Right lobe of liver (tissue), 6 donors: ENCODE data around the gene GGNBP2. TPM values are rescaled to one million over a fixed set of nuclear protein-coding genes. Genes with fewer than 3 reads are reported as not detected.

Experiments
- ATAC-seq, 4 donors: fragments of 200-7000 bp; cut with Tn5 transposase; one replicate each; pipeline ENCODE4 v1.9.1; 2020; ENCODE audit warnings: mild to moderate bottlenecking in 4 of 4, moderate library complexity in 4 of 4
- DNase-seq, 3 donors: peaks; one replicate each; pipeline ENCODE4 v3.0.0-alpha.2; 2020
- H3K27ac ChIP-seq, 3 donors: fragments of 200-600 bp; one replicate each; pipeline ENCODE4 v1.8.0; 2022
- H3K27me3 ChIP-seq, 2 donors: fragments of 200-600 bp; one replicate each; pipeline ENCODE4 v1.8.0; 2022
- H3K36me3 ChIP-seq, 4 donors: fragments of 200-600 bp; sonication (generic) in 1 of 4; one replicate each; pipeline versions ENCODE4 v1.5.1 to v1.8.0; 2017 to 2022; ENCODE audit warnings: control low read depth in 1 of 4
- H3K4me1 ChIP-seq, 4 donors: fragments of 200-600 bp; sonication (generic) in 1 of 4; one replicate each; pipeline versions ENCODE4 v1.5.1 to v1.8.0; 2017 to 2022; ENCODE audit warnings: control low read depth in 1 of 4
- H3K4me3 ChIP-seq, 3 donors: fragments of 200-600 bp; one replicate each; pipeline ENCODE4 v1.8.0; 2022
- H3K9me3 ChIP-seq, 4 donors: fragments of 200-600 bp; sonication (generic) in 1 of 4; one replicate each; pipeline versions ENCODE4 v1.5.1 to v1.8.0; 2017 to 2022; ENCODE audit warnings: control low read depth in 1 of 4
- CTCF ChIP-seq, 4 donors: fragments of 200-600 bp in 3 of 4; fragments of 450-650 bp in 1 of 4; IDR thresholded peaks; one replicate each; pipeline versions ENCODE4 v1.5.1 to v1.8.0; 2016 to 2022; ENCODE audit warnings: antibody characterized with exemption in 4 of 4, mild to moderate bottlenecking in 2 of 4
- POLR2A ChIP-seq: fragments of 450-650 bp; IDR thresholded peaks from one replicate; pipeline ENCODE4 v1.6.1; 2017; ENCODE audit warnings: antibody characterized with exemption, mild to moderate bottlenecking
- WGBS: methylation state at CpG from one replicate; pipeline ENCODE4 v1.1.6; 2018; ENCODE audit warnings: low coverage, low lambda C conversion rate; ENCODE audit not compliant: insufficient coverage; ENCODE audit errors: missing lambda C conversion rate; 5-methylcytosine and 5-hydroxymethylcytosine counted together
- intact Hi-C, 2 donors: fragments of 100-400 bp; cut with DNase I; formaldehyde crosslinking; loops; one replicate each; pipeline versions ENCODE4 v1.11.2 to v1.14.1; 2022
- total RNA-seq, 6 experiments: library from RNA; depleted of rRNA in 2 of 6; stranded (reverse); fragments of >200 nt in 2 of 6; fragmentation: NEBNext Ultra II Directional in 3 of 6; extraction: Animal tissue kit (Norgen Biotek cat#: 25700) in 3 of 6; gene quantifications; one replicate each; pipeline versions ENCODE4 v1.1.0 to v1.2.4, GENCODE V29; 2016 to 2023
- donor health status: DM: no; HTN: yes; CAD: no.
- donor health status: DM: no; HTN: no; CAD: no.
- donor health status: DM: no; HTN: no; CAD: no.
- donor health status: DM: no; HTN: yes; CAD: no.
- donor health status: DM: no; HTN: yes; CAD: no.

GGNBP2 gene
- total RNA-seq, 6 experiments from 2014 or later = 24.3 to 39.6 (median 35.3) TPM

- no peak for TF ChIP-seq CTCF (IDR thresholded peaks at IDR 0.05)
- TF ChIP-seq POLR2A = no peak
- H3K36me3 ChIP-seq = peaks cover 0 to 3% (median 2%) of the 10 kb centered on the region in 4 donors
- peaks cover 0 to 39% (median 11%) of the 10 kb centered on the region in 4 donors for H3K4me1 ChIP-seq
- ATAC-seq = no peak
- intact Hi-C loops = no loop called here
- H3K27me3 ChIP-seq = no peaks in the 10 kb centered on the region
- 64% methylated on average over 5 of the region's 8 CpGs for WGBS
- no peak for DNase-seq
- no peak overlapping the region for H3K4me3 ChIP-seq
- H3K9me3 ChIP-seq = no peaks in the 10 kb centered on the region
- H3K27ac ChIP-seq = no peak overlapping the region
Measured at GRCh38 chr17:36550491-36551417, 6.0 kb downstream of the GGNBP2 start.

GRCh38 chr17:36553459-36553858 is 8.7 kb downstream of the GGNBP2 start:
- no peak overlapping the region for H3K4me3 ChIP-seq

GRCh38 chr17:36566081-36566480 is 21.4 kb downstream of the GGNBP2 start:
- no peak overlapping the region for H3K4me3 ChIP-seq
- H3K27me3 ChIP-seq = no peaks in the 10 kb centered on the region
- no peak overlapping the region for H3K27ac ChIP-seq
- ATAC-seq = no peak
- peaks cover 7 to 80% (median 39%) of the 10 kb centered on the region in 4 donors for H3K36me3 ChIP-seq
- 94% methylated on average over 4 of the region's 4 CpGs for WGBS
- TF ChIP-seq POLR2A (no peak), CTCF (IDR thresholded peaks at IDR 0.05) (no peak)
- intact Hi-C loops = no loop called here
- no peak for DNase-seq
- peaks cover 0 to 3% (median 0%) of the 10 kb centered on the region in 4 donors for H3K4me1 ChIP-seq
- no peaks in the 10 kb centered on the region for H3K9me3 ChIP-seq

More at GRCh38 chr17:36553459-36553858, 8.7 kb downstream of the GGNBP2 start:
- Histone ChIP-seq H3K4me1 (peaks cover 0 to 16% (median 0%) of the 10 kb centered on the region in 4 donors), H3K36me3 (peaks cover 9 to 30% (median 14%) of the 10 kb centered on the region in 4 donors), H3K27ac (no peak overlapping the region), H3K27me3 (no peaks in the 10 kb centered on the region), H3K9me3 (no peaks in the 10 kb centered on the region)
- intact Hi-C loops = no loop called here
- ATAC-seq (no peak), DNase-seq (no peak)
- TF ChIP-seq CTCF (IDR thresholded peaks at IDR 0.05) (no peak), POLR2A (no peak)
- WGBS = 88% methylated on average over 3 of the region's 3 CpGs

GRCh38 chr17:36575028-36575427 is 30.3 kb downstream of the GGNBP2 start:
- peaks cover 9 to 72% (median 29%) of the 10 kb centered on the region in 4 donors for H3K36me3 ChIP-seq
- 95% methylated on average over 3 of the region's 12 CpGs for WGBS
- no peaks in the 10 kb centered on the region for H3K4me1 ChIP-seq
- H3K27me3 ChIP-seq = no peaks in the 10 kb centered on the region
- DNase-seq (no peak), ATAC-seq (no peak)
- no peaks in the 10 kb centered on the region for H3K9me3 ChIP-seq
- intact Hi-C loops = no loop called here
- no peak for TF ChIP-seq POLR2A
- no peak overlapping the region for H3K27ac ChIP-seq
- no peak overlapping the region for H3K4me3 ChIP-seq

- H3K27me3 ChIP-seq = no peaks in the 10 kb centered on the region
- TF ChIP-seq POLR2A (no peak), CTCF (IDR thresholded peaks at IDR 0.05) (no peak)
- H3K4me1 ChIP-seq = no peaks in the 10 kb centered on the region
- H3K4me3 ChIP-seq = no peak overlapping the region
- no peak overlapping the region for H3K27ac ChIP-seq
- DNase-seq = no peak
- 60% methylated on average over 2 of the region's 2 CpGs for WGBS
- ATAC-seq = no peak
- peaks cover 7 to 68% (median 27%) of the 10 kb centered on the region in 4 donors for H3K36me3 ChIP-seq
- intact Hi-C loops = no loop called here
- no peaks in the 10 kb centered on the region for H3K9me3 ChIP-seq
Measured at GRCh38 chr17:36576793-36577192, 32.1 kb downstream of the GGNBP2 start.
